CD4-positive, CD25-positive, alpha-beta regulatory T cell (primary cell): Measurements from ENCODE around the gene EIF3B. TPM values are rescaled to one million over a fixed set of nuclear protein-coding genes. Genes with fewer than 3 reads are reported as not detected.

Experiments used
- ATAC-seq, 2 donors: fragments of 150-1000 bp; cut with Tn5 transposase; one replicate each; pipeline ENCODE4 v1.10.0; 2021; ENCODE audit warnings: low read depth in 2 of 2, moderate number of reproducible peaks in 2 of 2, moderate library complexity in 1 of 2
- DNase-seq, 3 donors: peaks; one replicate each; pipeline versions ENCODE4 v3.0.0 to v3.0.0-alpha.2; 2012 to 2022; ENCODE audit warnings: mixed read lengths in 1 of 3
- H3K27ac ChIP-seq: one replicate; pipeline ENCODE4 v1.7.0; 2013; ENCODE audit warnings: mild to moderate bottlenecking, low read length; ENCODE audit not compliant: insufficient read depth, poor library complexity, severe bottlenecking
- H3K27me3 ChIP-seq: one replicate; pipeline ENCODE4 v1.7.0; 2013; ENCODE audit warnings: low read length; ENCODE audit not compliant: control insufficient read depth, insufficient read depth
- H3K36me3 ChIP-seq: one replicate; pipeline ENCODE4 v1.7.0; 2013; ENCODE audit warnings: mild to moderate bottlenecking, low read length, moderate library complexity; ENCODE audit not compliant: control insufficient read depth, insufficient read depth
- H3K4me1 ChIP-seq: 2 replicates; pipeline ENCODE4 v1.7.0; 2013; ENCODE audit warnings: mild to moderate bottlenecking, low read length; ENCODE audit not compliant: insufficient read depth, control insufficient read depth, poor library complexity, severe bottlenecking
- H3K4me3 ChIP-seq: one replicate; pipeline ENCODE4 v1.7.0; 2013; ENCODE audit warnings: low read depth, mild to moderate bottlenecking, low read length, moderate library complexity
- H3K9me3 ChIP-seq, 2 experiments: 1 replicate in 1 of 2; 2 replicates in 1 of 2; pipeline ENCODE4 v1.7.0; 2013; ENCODE audit warnings: low read length in 2 of 2, mild to moderate bottlenecking in 1 of 2, moderate library complexity in 1 of 2; ENCODE audit not compliant: control insufficient read depth in 2 of 2
- H3K27ac Mint-ChIP-seq, 3 donors: one replicate each; pipeline ENCODE4 v1.8.0; 2020 to 2022; ENCODE audit warnings: mild to moderate bottlenecking in 3 of 3, mixed read lengths in 3 of 3, moderate library complexity in 2 of 3
- H3K27me3 Mint-ChIP-seq: one replicate; pipeline ENCODE4 v1.8.0; 2022; ENCODE audit warnings: mild to moderate bottlenecking, mixed read lengths
- H3K36me3 Mint-ChIP-seq: one replicate; pipeline ENCODE4 v1.8.0; 2020; ENCODE audit warnings: mixed read lengths
- H3K4me1 Mint-ChIP-seq, 4 donors: one replicate each; pipeline ENCODE4 v1.8.0; 2020 to 2022; ENCODE audit warnings: mixed read lengths in 4 of 4, mild to moderate bottlenecking in 1 of 4
- H3K4me3 Mint-ChIP-seq, 4 donors: one replicate each; pipeline ENCODE4 v1.8.0; 2020 to 2022; ENCODE audit warnings: mild to moderate bottlenecking in 4 of 4, mixed read lengths in 4 of 4, moderate library complexity in 3 of 4
- H3K9me3 Mint-ChIP-seq, 7 donors: one replicate each; pipeline ENCODE4 v1.8.0; 2020 to 2022; ENCODE audit warnings: mixed read lengths in 7 of 7, mild to moderate bottlenecking in 3 of 7, moderate library complexity in 2 of 7
- polyA plus RNA-seq, 4 donors: library from polyadenylated mRNA; unstranded; fragments of 300-500 nt; fragmentation: Illumina TruSeq; gene quantifications; one replicate each; pipeline ENCODE4 v1.2.3, GENCODE V29; 2021
- total RNA-seq: library from RNA; stranded (reverse); gene quantifications from one replicate; pipeline ENCODE4 v1.2.3, GENCODE V29; 2022

The EIF3B gene
- total and polyA plus RNA-seq, 5 donors from 2014 or later: 85.5 to 150 (median 97.0) TPM

GRCh38 chr7:2358968-2359527 lies 4.4 kb downstream of the EIF3B start:
- Mint-ChIP-seq H3K27me3 (no peaks in the 10 kb centered on the region), H3K36me3 (peaks cover 30% of the 10 kb centered on the region), H3K9me3 (no peaks in the 10 kb centered on the region), H3K4me3 (peak overlapping the region in 3 of 4 donors; percentile 36 to 72 (median 46)), H3K4me1 (peaks cover 10 to 56% (median 38%) of the 10 kb centered on the region in 4 donors), H3K27ac (peak overlapping the region in 2 of 3 donors; percentile 61 to 76)
- ATAC-seq (no peak), DNase-seq (no peak)
- Histone ChIP-seq H3K36me3 (peaks cover 49% of the 10 kb centered on the region), H3K9me3 (no peaks in the 10 kb centered on the region), H3K27ac (no peak overlapping the region), H3K4me3 (no peak overlapping the region), H3K27me3 (no peaks in the 10 kb centered on the region), H3K4me1 (peaks cover 37% of the 10 kb centered on the region)

- no peaks in the 10 kb centered on the region for H3K27me3 ChIP-seq
- Mint-ChIP-seq H3K4me3 (peak overlapping the region in 3 of 4 donors; percentile 24 to 72 (median 31)), H3K27ac (peak overlapping the region in 1 of 3 donors; percentile 61), H3K9me3 (no peaks in the 10 kb centered on the region), H3K4me1 (peaks cover 10 to 51% (median 35%) of the 10 kb centered on the region in 4 donors), H3K27me3 (no peaks in the 10 kb centered on the region), H3K36me3 (peaks cover 35% of the 10 kb centered on the region)
- H3K27ac ChIP-seq: no peak overlapping the region
- no peak for DNase-seq
- H3K4me1 ChIP-seq: peaks cover 36% of the 10 kb centered on the region
- no peaks in the 10 kb centered on the region for H3K9me3 ChIP-seq
- H3K4me3 ChIP-seq: no peak overlapping the region
- peaks cover 54% of the 10 kb centered on the region for H3K36me3 ChIP-seq
- no peak for ATAC-seq
Observed at GRCh38 chr7:2359610-2360009, 5.0 kb downstream of the EIF3B start.

GRCh38 chr7:2360796-2361195 lies 6.2 kb downstream of the EIF3B start:
- H3K27ac ChIP-seq: no peak overlapping the region
- no peaks in the 10 kb centered on the region for H3K9me3 ChIP-seq
- no peaks in the 10 kb centered on the region for H3K27me3 ChIP-seq
- Mint-ChIP-seq H3K27me3 (no peaks in the 10 kb centered on the region), H3K4me3 (peak overlapping the region in 1 of 4 donors; percentile 24), H3K27ac (peak overlapping the region in 1 of 3 donors; percentile 56), H3K4me1 (peaks cover 10 to 48% (median 34%) of the 10 kb centered on the region in 4 donors), H3K36me3 (peaks cover 42% of the 10 kb centered on the region), H3K9me3 (no peaks in the 10 kb centered on the region)
- H3K4me3 ChIP-seq: no peak overlapping the region
- ATAC-seq (no peak), DNase-seq (no peak)
- H3K36me3 ChIP-seq: peaks cover 63% of the 10 kb centered on the region
- peaks cover 31% of the 10 kb centered on the region for H3K4me1 ChIP-seq

GRCh38 chr7:2362385-2363088 lies 7.9 kb downstream of the EIF3B start:
- Mint-ChIP-seq H3K27me3 (no peaks in the 10 kb centered on the region), H3K4me3 (no peak overlapping the region), H3K4me1 (peaks cover 10 to 32% (median 24%) of the 10 kb centered on the region in 4 donors), H3K9me3 (no peaks in the 10 kb centered on the region), H3K27ac (no peak overlapping the region), H3K36me3 (peaks cover 48% of the 10 kb centered on the region)
- Histone ChIP-seq H3K27me3 (no peaks in the 10 kb centered on the region), H3K36me3 (peaks cover 71% of the 10 kb centered on the region), H3K4me1 (peaks cover 14% of the 10 kb centered on the region), H3K4me3 (no peak overlapping the region), H3K27ac (no peak overlapping the region), H3K9me3 (no peaks in the 10 kb centered on the region)
- no peak for DNase-seq
- ATAC-seq: no peak

GRCh38 chr7:2369139-2369538 lies 14.5 kb downstream of the EIF3B start:
- no peaks in the 10 kb centered on the region for H3K27me3 ChIP-seq
- H3K9me3 Mint-ChIP-seq: no peaks in the 10 kb centered on the region
- peaks cover 88% of the 10 kb centered on the region for H3K36me3 ChIP-seq
- no peak overlapping the region for H3K27ac Mint-ChIP-seq
- H3K36me3 Mint-ChIP-seq: peaks cover 41% of the 10 kb centered on the region
- no peaks in the 10 kb centered on the region for H3K9me3 ChIP-seq
- H3K4me1 Mint-ChIP-seq: peaks cover 0 to 2% (median 0%) of the 10 kb centered on the region in 4 donors
- ATAC-seq (no peak), DNase-seq (no peak)
- no peak overlapping the region for H3K4me3 Mint-ChIP-seq
- H3K27me3 Mint-ChIP-seq: no peaks in the 10 kb centered on the region
- H3K27ac ChIP-seq: no peak overlapping the region
- no peaks in the 10 kb centered on the region for H3K4me1 ChIP-seq
- H3K4me3 ChIP-seq: no peak overlapping the region

- no peak overlapping the region for H3K4me3 Mint-ChIP-seq
- no peaks in the 10 kb centered on the region for H3K9me3 ChIP-seq
- no peak for DNase-seq
- H3K4me1 ChIP-seq: no peaks in the 10 kb centered on the region
- H3K27me3 Mint-ChIP-seq: no peaks in the 10 kb centered on the region
- H3K36me3 Mint-ChIP-seq: peaks cover 40% of the 10 kb centered on the region
- H3K27me3 ChIP-seq: no peaks in the 10 kb centered on the region
- no peak overlapping the region for H3K4me3 ChIP-seq
- H3K27ac Mint-ChIP-seq: no peak overlapping the region
- H3K36me3 ChIP-seq: peaks cover 91% of the 10 kb centered on the region
- H3K9me3 Mint-ChIP-seq: no peaks in the 10 kb centered on the region
- ATAC-seq: no peak
- H3K4me1 Mint-ChIP-seq: peaks cover 0 to 2% (median 0%) of the 10 kb centered on the region in 4 donors
- no peak overlapping the region for H3K27ac ChIP-seq
Observed at GRCh38 chr7:2371329-2371728, 16.7 kb downstream of the EIF3B start.

GRCh38 chr7:2372724-2373123 lies 18.1 kb downstream of the EIF3B start:
- DNase-seq: no peak
- no peak for ATAC-seq
- Mint-ChIP-seq H3K9me3 (no peaks in the 10 kb centered on the region), H3K36me3 (peaks cover 43% of the 10 kb centered on the region), H3K27ac (peak overlapping the region in 1 of 3 donors; percentile 38), H3K4me3 (no peak overlapping the region), H3K4me1 (peaks cover 0 to 4% (median 1%) of the 10 kb centered on the region in 4 donors), H3K27me3 (no peaks in the 10 kb centered on the region)
- H3K4me3 ChIP-seq: no peak overlapping the region
- H3K27me3 ChIP-seq: no peaks in the 10 kb centered on the region
- peaks cover 91% of the 10 kb centered on the region for H3K36me3 ChIP-seq
- H3K9me3 ChIP-seq: no peaks in the 10 kb centered on the region
- H3K4me1 ChIP-seq: no peaks in the 10 kb centered on the region
- H3K27ac ChIP-seq: no peak overlapping the region
